ENCODE results near the gene WNT16.

WNT16 gene

GRCh38 chr7:121388950-121389349, 60.1 kb downstream of the WNT16 start:
- Histone ChIP-seq H3K9ac (ENCODE audit: low read depth, low read length, poor library complexity, severe bottlenecking) (no peak overlapping the region), H4K20me1 (ENCODE audit: insufficient read depth, low read length, poor library complexity, severe bottlenecking) (peaks cover 26% of the 10 kb centered on the region), H3K79me2 (ENCODE audit: insufficient read depth, low read length) (peaks cover 75% of the 10 kb centered on the region), H3K9me2 (replicated peaks; ENCODE audit: low read depth, low read length) (no peaks in the 10 kb centered on the region), H3F3A (ENCODE audit: low read depth) (no peaks in the 10 kb centered on the region), H3K9me3 (ENCODE audit: insufficient read depth, low read depth, low read length) (no peaks in the 10 kb centered on the region), H3K4me3 (ENCODE audit: low read length, poor library complexity, severe bottlenecking) (no peak overlapping the region), H3K36me3 (ENCODE audit: insufficient read depth, low read length) (no peaks in the 10 kb centered on the region), H3K4me2 (ENCODE audit: low read depth, low read length, poor library complexity, severe bottlenecking) (peak overlapping the region; percentile 0), H2AFZ (ENCODE audit: low read length) (no peak overlapping the region), H3K27me3 (ENCODE audit: insufficient read depth, low read length, poor library complexity, severe bottlenecking) (no peaks in the 10 kb centered on the region), H3K4me1 (ENCODE audit: insufficient read depth, low read length, poor library complexity, severe bottlenecking) (peaks cover 44% of the 10 kb centered on the region)
- TF ChIP-seq CTCF (conservative IDR thresholded peaks at IDR 0.05; ENCODE audit: low read length) (no peak), EZH2phosphoT487 (IDR thresholded peaks at IDR 0.05; ENCODE audit: borderline replicate concordance) (no peak)

- Histone ChIP-seq H3K4me3 (ENCODE audit: low read length, poor library complexity, severe bottlenecking) (no peak overlapping the region), H3K36me3 (ENCODE audit: insufficient read depth, low read length) (no peaks in the 10 kb centered on the region), H3K9me2 (replicated peaks; ENCODE audit: low read depth, low read length) (no peaks in the 10 kb centered on the region), H3K9me3 (ENCODE audit: insufficient read depth, low read depth, low read length) (no peaks in the 10 kb centered on the region), H3K27me3 (ENCODE audit: insufficient read depth, low read length, poor library complexity, severe bottlenecking) (no peaks in the 10 kb centered on the region), H4K20me1 (ENCODE audit: insufficient read depth, low read length, poor library complexity, severe bottlenecking) (peaks cover 28% of the 10 kb centered on the region), H3K79me2 (ENCODE audit: insufficient read depth, low read length) (peaks cover 73% of the 10 kb centered on the region), H3F3A (ENCODE audit: low read depth) (no peaks in the 10 kb centered on the region), H3K9ac (ENCODE audit: low read depth, low read length, poor library complexity, severe bottlenecking) (no peak overlapping the region), H3K4me1 (ENCODE audit: insufficient read depth, low read length, poor library complexity, severe bottlenecking) (peaks cover 43% of the 10 kb centered on the region), H2AFZ (ENCODE audit: low read length) (no peak overlapping the region), H3K4me2 (ENCODE audit: low read depth, low read length, poor library complexity, severe bottlenecking) (peak overlapping the region; percentile 3)
- TF ChIP-seq CTCF (conservative IDR thresholded peaks at IDR 0.05; ENCODE audit: low read length), result no peak
- TF ChIP-seq EZH2phosphoT487 (IDR thresholded peaks at IDR 0.05; ENCODE audit: borderline replicate concordance), result no peak
Observed at GRCh38 chr7:121390109-121390508, 61.3 kb downstream of the WNT16 start.

GRCh38 chr7:121390617-121391016, 61.8 kb downstream of the WNT16 start:
- H4K20me1 ChIP-seq (ENCODE audit: insufficient read depth, low read length, poor library complexity, severe bottlenecking), result peaks cover 28% of the 10 kb centered on the region
- H3K79me2 ChIP-seq (ENCODE audit: insufficient read depth, low read length), result peaks cover 71% of the 10 kb centered on the region
- no peaks in the 10 kb centered on the region for H3F3A ChIP-seq (ENCODE audit: low read depth)
- TF ChIP-seq CTCF (conservative IDR thresholded peaks at IDR 0.05; ENCODE audit: low read length) (no peak), EZH2phosphoT487 (IDR thresholded peaks at IDR 0.05; ENCODE audit: borderline replicate concordance) (no peak)
- H3K27me3 ChIP-seq (ENCODE audit: insufficient read depth, low read length, poor library complexity, severe bottlenecking), result no peaks in the 10 kb centered on the region
- H2AFZ ChIP-seq (ENCODE audit: low read length), result no peak overlapping the region
- no peak overlapping the region for H3K9ac ChIP-seq (ENCODE audit: low read depth, low read length, poor library complexity, severe bottlenecking)
- H3K4me2 ChIP-seq (ENCODE audit: low read depth, low read length, poor library complexity, severe bottlenecking), result peak overlapping the region; percentile 3
- peaks cover 37% of the 10 kb centered on the region for H3K4me1 ChIP-seq (ENCODE audit: insufficient read depth, low read length, poor library complexity, severe bottlenecking)
- H3K36me3 ChIP-seq (ENCODE audit: insufficient read depth, low read length), result no peaks in the 10 kb centered on the region
- H3K4me3 ChIP-seq (ENCODE audit: low read length, poor library complexity, severe bottlenecking), result no peak overlapping the region
- H3K9me2 ChIP-seq (replicated peaks; ENCODE audit: low read depth, low read length), result no peaks in the 10 kb centered on the region
- no peaks in the 10 kb centered on the region for H3K9me3 ChIP-seq (ENCODE audit: insufficient read depth, low read depth, low read length)

Measured in Loucy (cell line).